Neural progenitor cell (in vitro differentiated cells): ENCODE results near the gene HMOX2. TPM values are rescaled to one million over a fixed set of nuclear protein-coding genes. Genes with fewer than 3 reads are reported as not detected.

ENCODE experiments used
- DNase-seq: peaks from one replicate; pipeline ENCODE4 v3.0.0-alpha.2; 2016; ENCODE audit warnings: low spot score
- H2AFZ ChIP-seq: fragments of 200-600 bp; sonication (generic); replicated peaks from 2 replicates; pipeline ENCODE4 v1.6.1; 2016; ENCODE audit warnings: antibody characterized with exemption
- H3F3A ChIP-seq: fragments of 200-600 bp; sonication (generic); 2 replicates; pipeline ENCODE4 v1.6.1; 2016; ENCODE audit warnings: antibody characterized with exemption, low read depth
- H3K27ac ChIP-seq: fragments of 200-600 bp; sonication (generic); 2 replicates; pipeline ENCODE4 v1.5.1; 2016; ENCODE audit warnings: mild to moderate bottlenecking
- H3K27me3 ChIP-seq: fragments of 200-600 bp; sonication (generic); 2 replicates; pipeline ENCODE4 v1.6.1; 2016; ENCODE audit warnings: mild to moderate bottlenecking, moderate library complexity
- H3K36me3 ChIP-seq: fragments of 200-600 bp; sonication (generic); 2 replicates; pipeline ENCODE4 v1.5.1; 2016
- H3K4me1 ChIP-seq: fragments of 200-600 bp; sonication (generic); 2 replicates; pipeline ENCODE4 v1.6.1; 2016; ENCODE audit warnings: mixed run types
- H3K4me2 ChIP-seq: fragments of 200-600 bp; sonication (generic); 2 replicates; pipeline ENCODE4 v1.6.1; 2016
- H3K4me3 ChIP-seq: fragments of 200-600 bp; sonication (generic); 2 replicates; pipeline ENCODE4 v1.5.1; 2016
- H3K79me2 ChIP-seq: fragments of 200-600 bp; sonication (generic); 2 replicates; pipeline ENCODE4 v1.6.1; 2016; ENCODE audit warnings: low read depth
- H3K9ac ChIP-seq: fragments of 200-600 bp; sonication (generic); 2 replicates; pipeline ENCODE4 v1.6.1; 2016
- H3K9me3 ChIP-seq: fragments of 200-600 bp; sonication (generic); 2 replicates; pipeline ENCODE4 v1.5.1; 2016; ENCODE audit warnings: low read depth
- H4K20me1 ChIP-seq: fragments of 200-600 bp; sonication (generic); 2 replicates; pipeline ENCODE4 v1.6.1; 2016; ENCODE audit warnings: low read depth
- H3K27ac Mint-ChIP-seq: 3 replicates; pipeline ENCODE4 v1.8.0; 2021; ENCODE audit warnings: mixed read lengths
- H3K27me3 Mint-ChIP-seq: 2 replicates; pipeline ENCODE4 v1.8.0; 2022; ENCODE audit warnings: low read depth, mild to moderate bottlenecking, inconsistent platforms, moderate library complexity, mixed read lengths; ENCODE audit not compliant: insufficient read depth
- H3K36me3 Mint-ChIP-seq: 3 replicates; pipeline ENCODE4 v1.8.0; 2021; ENCODE audit warnings: mixed read lengths
- H3K4me1 Mint-ChIP-seq: 3 replicates; pipeline ENCODE4 v1.8.0; 2021; ENCODE audit warnings: mixed read lengths
- H3K4me3 Mint-ChIP-seq: 3 replicates; pipeline ENCODE4 v1.8.0; 2021; ENCODE audit warnings: mild to moderate bottlenecking, moderate library complexity, mixed read lengths
- H3K9me3 Mint-ChIP-seq: 3 replicates; pipeline ENCODE4 v1.8.0; 2020; ENCODE audit warnings: mixed read lengths
- EZH2 ChIP-seq: fragments of 200-600 bp; sonication (generic); IDR thresholded peaks from 2 replicates; pipeline ENCODE4 v1.6.1; 2017; ENCODE audit warnings: antibody characterized with exemption, mild to moderate bottlenecking, moderate library complexity
- EZH2phosphoT487 ChIP-seq: fragments of 200-600 bp; sonication (generic); IDR thresholded peaks from 2 replicates; pipeline ENCODE4 v1.6.1; 2017; ENCODE audit warnings: antibody characterized with exemption
- total RNA-seq: library from RNA; depleted of rRNA; stranded (reverse); fragments of >200 nt; gene quantifications from 2 replicates; pipeline ENCODE4 v1.2.3, GENCODE V29; 2015; ENCODE audit warnings: low replicate concordance
- TF ChIP-seq, protein P1 (sequence below): fragments of 200-600 bp; sonication (generic); IDR thresholded peaks from 2 replicates; pipeline ENCODE4 v1.5.1; 2017; ENCODE audit warnings: antibody characterized with exemption, mild to moderate bottlenecking

The HMOX2 gene
- total RNA-seq, 1 donor from 2014 or later, result 20.3 TPM

DNA sequence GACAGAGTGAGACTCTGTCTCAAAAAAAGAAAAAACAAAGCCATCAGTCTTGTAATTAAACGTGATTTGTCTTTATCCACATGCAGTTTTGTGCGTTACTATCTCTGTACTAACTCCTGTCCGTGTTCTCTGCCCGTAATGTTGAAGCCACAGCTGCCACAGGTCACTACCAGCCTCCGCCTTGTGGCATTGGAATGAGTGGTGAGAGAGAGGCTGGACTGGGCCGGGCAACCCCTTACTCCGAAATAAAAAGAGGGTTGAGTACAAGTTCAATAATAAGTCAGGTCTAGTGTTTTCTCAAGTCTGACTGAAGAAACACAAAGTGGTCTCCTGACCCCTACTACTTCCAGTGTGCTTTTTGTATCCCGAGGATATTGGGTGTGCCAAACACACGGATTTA lies 45.2 kb upstream of the HMOX2 start:
- no peak overlapping the region for H3K4me3 Mint-ChIP-seq
- Histone ChIP-seq H3K79me2 (peaks cover 49% of the 10 kb centered on the region), H2AFZ (no peak overlapping the region), H3K27me3 (no peaks in the 10 kb centered on the region), H3K4me2 (no peak overlapping the region), H3K36me3 (peaks cover 4% of the 10 kb centered on the region), H4K20me1 (peaks cover 14% of the 10 kb centered on the region), H3K4me3 (no peak overlapping the region), H3K9me3 (no peaks in the 10 kb centered on the region), H3K4me1 (peaks cover 8% of the 10 kb centered on the region), H3K9ac (no peak overlapping the region), H3F3A (peaks cover 4% of the 10 kb centered on the region), H3K27ac (no peak overlapping the region)
- H3K4me1 Mint-ChIP-seq, result peaks cover 13% of the 10 kb centered on the region
- no peak for DNase-seq
- H3K27ac Mint-ChIP-seq, result no peak overlapping the region
- no peaks in the 10 kb centered on the region for H3K9me3 Mint-ChIP-seq
- no peaks in the 10 kb centered on the region for H3K27me3 Mint-ChIP-seq
- TF ChIP-seq, protein P1, sequence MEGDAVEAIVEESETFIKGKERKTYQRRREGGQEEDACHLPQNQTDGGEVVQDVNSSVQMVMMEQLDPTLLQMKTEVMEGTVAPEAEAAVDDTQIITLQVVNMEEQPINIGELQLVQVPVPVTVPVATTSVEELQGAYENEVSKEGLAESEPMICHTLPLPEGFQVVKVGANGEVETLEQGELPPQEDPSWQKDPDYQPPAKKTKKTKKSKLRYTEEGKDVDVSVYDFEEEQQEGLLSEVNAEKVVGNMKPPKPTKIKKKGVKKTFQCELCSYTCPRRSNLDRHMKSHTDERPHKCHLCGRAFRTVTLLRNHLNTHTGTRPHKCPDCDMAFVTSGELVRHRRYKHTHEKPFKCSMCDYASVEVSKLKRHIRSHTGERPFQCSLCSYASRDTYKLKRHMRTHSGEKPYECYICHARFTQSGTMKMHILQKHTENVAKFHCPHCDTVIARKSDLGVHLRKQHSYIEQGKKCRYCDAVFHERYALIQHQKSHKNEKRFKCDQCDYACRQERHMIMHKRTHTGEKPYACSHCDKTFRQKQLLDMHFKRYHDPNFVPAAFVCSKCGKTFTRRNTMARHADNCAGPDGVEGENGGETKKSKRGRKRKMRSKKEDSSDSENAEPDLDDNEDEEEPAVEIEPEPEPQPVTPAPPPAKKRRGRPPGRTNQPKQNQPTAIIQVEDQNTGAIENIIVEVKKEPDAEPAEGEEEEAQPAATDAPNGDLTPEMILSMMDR, result no peak
- no peak for TF ChIP-seq EZH2
- no peak for TF ChIP-seq EZH2phosphoT487
- peaks cover 16% of the 10 kb centered on the region for H3K36me3 Mint-ChIP-seq

DNA sequence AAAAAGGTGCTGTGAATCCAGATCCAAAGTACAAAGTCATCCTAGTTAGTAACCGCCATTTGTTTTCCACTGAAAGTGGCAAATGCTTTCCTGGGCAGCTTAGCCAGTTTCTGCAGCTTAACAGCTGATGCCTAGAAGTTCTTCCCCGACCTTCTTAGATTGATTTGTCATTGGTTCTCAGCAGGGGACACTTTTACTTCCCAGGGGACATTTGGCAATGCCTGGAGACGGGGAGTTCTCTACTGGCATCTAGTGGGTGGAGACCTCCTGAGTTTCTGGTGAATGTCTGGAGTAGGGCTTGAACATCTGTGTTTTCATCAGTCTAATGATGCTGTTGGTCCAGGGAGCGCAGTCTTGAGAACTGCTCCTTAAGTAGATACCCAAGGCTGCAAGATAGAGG lies 43.0 kb upstream of the HMOX2 start:
- Mint-ChIP-seq H3K27me3 (no peaks in the 10 kb centered on the region), H3K36me3 (peaks cover 21% of the 10 kb centered on the region), H3K9me3 (no peaks in the 10 kb centered on the region), H3K27ac (peak overlapping the region; percentile 13), H3K4me1 (no peaks in the 10 kb centered on the region), H3K4me3 (no peak overlapping the region)
- H2AFZ ChIP-seq, result no peak overlapping the region
- peaks cover 28% of the 10 kb centered on the region for H3K79me2 ChIP-seq
- no peaks in the 10 kb centered on the region for H3K4me1 ChIP-seq
- H3K4me3 ChIP-seq, result no peak overlapping the region
- DNase-seq, result no peak
- no peaks in the 10 kb centered on the region for H3K9me3 ChIP-seq
- no peak overlapping the region for H3K27ac ChIP-seq
- no peaks in the 10 kb centered on the region for H3K27me3 ChIP-seq
- TF ChIP-seq EZH2 (no peak), EZH2phosphoT487 (no peak)
- TF ChIP-seq, protein P1, result no peak
- H3K4me2 ChIP-seq, result no peak overlapping the region
- peaks cover 4% of the 10 kb centered on the region for H3K36me3 ChIP-seq
- H3K9ac ChIP-seq, result peak overlapping the region; percentile 32
- H4K20me1 ChIP-seq, result peaks cover 2% of the 10 kb centered on the region
- peaks cover 4% of the 10 kb centered on the region for H3F3A ChIP-seq

DNA sequence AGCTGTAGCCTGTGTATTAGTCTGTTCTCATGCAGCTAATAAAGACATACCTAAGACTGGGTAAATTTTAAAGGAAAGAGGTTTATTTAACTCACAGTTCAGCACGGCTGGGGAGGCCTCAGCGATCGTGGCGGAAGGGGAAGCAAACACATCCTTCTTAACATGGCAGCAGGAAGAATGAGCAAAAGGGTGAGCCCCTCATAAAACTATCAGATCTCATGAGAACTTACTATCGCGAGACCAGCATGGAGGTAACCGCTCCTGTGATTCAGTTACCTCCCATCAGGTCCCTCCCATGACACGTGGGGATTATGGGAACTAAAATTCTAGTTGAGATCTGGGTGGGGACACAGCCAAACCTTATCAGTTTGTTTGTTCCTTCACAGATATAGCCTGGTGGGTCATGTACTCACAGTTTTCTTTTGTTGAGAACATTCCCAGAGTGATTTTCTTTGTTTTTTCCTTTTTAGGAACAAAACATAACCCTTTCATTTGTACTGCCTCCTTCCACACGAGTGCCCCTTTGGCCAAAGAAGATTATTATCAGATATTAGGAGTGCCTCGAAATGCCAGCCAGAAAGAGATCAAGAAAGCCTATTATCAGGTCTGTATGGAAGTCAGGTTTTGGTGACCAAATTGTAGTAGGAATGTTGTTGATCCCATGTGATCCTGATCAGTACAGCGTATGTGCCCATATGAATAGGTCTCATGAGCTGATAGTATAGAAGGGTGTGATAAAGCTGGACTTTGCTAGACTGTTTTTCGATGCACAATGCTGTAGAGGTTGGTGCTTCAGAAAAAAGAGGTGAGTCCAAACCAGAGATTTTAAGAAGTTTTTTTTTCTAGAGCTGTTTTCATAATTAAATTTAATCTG lies 42.0 kb upstream of the HMOX2 start:
- Mint-ChIP-seq H3K36me3 (peaks cover 17% of the 10 kb centered on the region), H3K27ac (no peak overlapping the region), H3K9me3 (no peaks in the 10 kb centered on the region), H3K4me3 (no peak overlapping the region), H3K27me3 (no peaks in the 10 kb centered on the region), H3K4me1 (no peaks in the 10 kb centered on the region)
- no peaks in the 10 kb centered on the region for H3K9me3 ChIP-seq
- no peak overlapping the region for H3K27ac ChIP-seq
- H3K27me3 ChIP-seq, result no peaks in the 10 kb centered on the region
- no peak overlapping the region for H2AFZ ChIP-seq
- H3K9ac ChIP-seq, result no peak overlapping the region
- peaks cover 4% of the 10 kb centered on the region for H3F3A ChIP-seq
- no peaks in the 10 kb centered on the region for H3K4me1 ChIP-seq
- no peak overlapping the region for H3K4me2 ChIP-seq
- no peak overlapping the region for H3K4me3 ChIP-seq
- H3K36me3 ChIP-seq, result peaks cover 4% of the 10 kb centered on the region
- H3K79me2 ChIP-seq, result peaks cover 19% of the 10 kb centered on the region
- TF ChIP-seq, protein P1, result no peak
- TF ChIP-seq EZH2, result no peak
- TF ChIP-seq EZH2phosphoT487, result no peak
- DNase-seq, result no peak
- no peaks in the 10 kb centered on the region for H4K20me1 ChIP-seq
